IPS DF 4.7 (cell line): ENCODE results near the gene DDX1.
A peak's percentile ranks its signal among the peaks of the same experiment; 100 is the strongest.

Experiments
- DNase-seq: peaks from one replicate; pipeline ENCODE4 v3.0.0-alpha.2; 2013; ENCODE audit warnings: low spot score; ENCODE audit errors: extremely low read depth

The DDX1 gene

DNA sequence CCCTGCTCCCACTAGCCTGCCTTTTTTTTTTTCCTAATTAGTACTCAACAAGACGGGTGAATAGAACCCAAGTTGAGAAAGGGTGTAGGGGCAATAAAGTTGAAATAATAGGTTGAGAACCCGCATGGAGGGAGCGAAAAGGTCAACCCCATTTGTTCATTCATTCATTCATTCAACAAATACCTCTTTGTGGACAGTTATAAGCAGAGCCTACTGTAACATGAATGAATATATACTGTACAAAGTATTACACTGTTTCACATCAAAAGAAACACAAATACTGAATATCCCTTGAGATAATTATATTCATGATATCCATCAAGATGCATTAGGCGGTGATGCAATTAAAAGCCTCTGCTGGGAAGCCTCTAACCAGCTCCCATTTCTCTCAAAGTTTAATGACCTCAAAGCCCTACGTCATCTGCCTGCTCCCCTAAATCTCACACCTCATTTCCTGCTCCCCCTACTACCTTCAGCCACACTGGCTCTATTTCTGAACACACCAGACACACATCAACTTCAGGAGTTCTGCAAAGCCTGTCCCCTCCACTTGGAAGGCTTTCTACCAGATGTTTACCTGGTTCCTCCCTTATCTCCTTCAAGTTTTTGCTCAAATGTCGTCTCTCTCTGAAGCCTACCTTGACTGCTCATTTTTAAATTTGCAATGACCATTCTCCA lies 29.2 kb upstream of the DDX1 start:
- DNase-seq, result no peak

DNA sequence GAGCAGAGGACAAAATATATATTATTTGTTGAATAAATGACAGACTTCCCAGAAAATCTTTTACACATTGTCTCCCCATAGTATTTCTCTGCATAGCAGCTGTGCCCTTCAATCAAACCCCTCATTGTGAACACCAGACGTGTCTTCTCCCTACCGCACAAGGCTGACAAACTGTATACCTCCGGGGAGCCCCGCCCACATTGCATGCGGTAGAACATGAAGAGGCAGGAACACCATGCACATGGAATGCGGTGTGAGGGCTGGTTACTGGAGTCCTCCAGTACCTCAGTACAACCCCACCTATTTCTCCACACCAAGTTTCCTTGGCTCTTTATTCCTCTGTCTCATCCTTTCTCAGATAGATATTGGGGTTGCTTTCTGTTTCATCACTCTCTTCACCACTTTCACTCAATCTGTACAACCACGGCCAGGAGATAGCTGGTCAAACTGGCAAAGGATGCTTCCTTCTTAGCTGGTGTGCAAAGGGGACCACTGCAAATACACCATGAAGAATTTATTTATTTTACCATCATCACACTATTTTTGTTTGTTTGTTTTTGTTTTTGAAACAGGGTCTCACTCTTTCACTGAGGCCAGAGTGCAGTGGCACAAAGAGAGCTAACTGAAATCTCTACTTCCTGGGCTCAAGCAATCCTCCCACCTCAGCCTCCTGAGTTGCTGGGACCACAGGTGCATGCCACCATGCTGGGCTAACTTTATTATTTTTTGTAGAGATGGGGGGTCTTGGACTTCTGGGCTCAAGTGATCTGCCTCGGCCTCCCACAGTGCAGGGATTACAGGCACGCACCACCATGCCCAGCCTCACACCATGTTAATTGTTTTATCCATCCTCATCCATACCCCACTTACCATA lies 28.2 kb upstream of the DDX1 start:
- no peak for DNase-seq

DNA sequence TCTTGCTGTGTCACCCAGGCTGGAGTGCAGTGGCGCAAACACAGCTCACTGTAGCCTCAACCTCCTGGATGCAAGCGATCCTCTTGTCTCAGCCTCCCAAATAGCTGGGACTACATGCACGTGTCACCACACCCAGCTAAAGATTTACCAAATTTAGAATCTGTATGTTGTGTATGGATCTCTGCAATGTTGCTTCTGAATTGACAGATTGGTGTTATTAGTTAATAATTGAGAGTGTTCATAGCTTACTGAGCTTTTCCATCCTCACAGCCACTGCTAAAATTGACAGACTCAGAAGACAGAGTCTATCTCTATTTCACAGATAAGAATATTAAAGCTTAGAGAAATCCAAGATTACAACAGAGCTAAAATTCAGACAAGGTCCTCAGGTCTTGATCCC lies 26.3 kb upstream of the DDX1 start:
- no peak for DNase-seq

DNA sequence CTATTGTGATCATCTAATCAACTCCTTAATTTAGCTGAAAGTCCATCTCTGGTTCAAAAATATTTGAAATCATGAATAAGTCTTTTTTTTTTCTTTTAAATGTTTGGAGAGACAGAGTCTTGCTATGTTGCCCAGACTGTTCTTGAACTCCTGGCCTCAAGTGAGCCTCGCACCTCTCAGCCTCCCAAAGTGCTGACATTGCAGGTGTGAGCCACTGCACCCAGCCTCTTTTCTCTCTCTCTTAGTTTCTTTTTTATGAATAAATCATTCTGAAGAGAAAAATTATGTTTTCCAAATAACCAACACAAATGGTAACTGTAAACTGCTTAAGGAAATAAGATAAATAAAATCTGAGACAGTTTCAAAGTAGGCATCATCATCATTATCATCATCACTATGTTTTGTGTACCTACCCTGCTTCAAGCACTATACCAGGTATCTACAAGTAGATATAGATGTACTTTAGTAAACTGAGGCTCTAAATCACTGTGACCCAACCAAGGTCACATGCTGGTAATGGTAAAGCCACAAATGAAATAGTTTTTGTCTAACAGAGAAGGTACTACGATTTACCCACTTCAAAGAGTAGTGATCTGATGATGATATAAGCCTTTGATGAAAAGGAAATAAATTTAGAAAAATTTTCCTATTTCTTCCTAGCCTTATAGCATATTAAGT lies 25.5 kb upstream of the DDX1 start:
- no peak for DNase-seq

DNA sequence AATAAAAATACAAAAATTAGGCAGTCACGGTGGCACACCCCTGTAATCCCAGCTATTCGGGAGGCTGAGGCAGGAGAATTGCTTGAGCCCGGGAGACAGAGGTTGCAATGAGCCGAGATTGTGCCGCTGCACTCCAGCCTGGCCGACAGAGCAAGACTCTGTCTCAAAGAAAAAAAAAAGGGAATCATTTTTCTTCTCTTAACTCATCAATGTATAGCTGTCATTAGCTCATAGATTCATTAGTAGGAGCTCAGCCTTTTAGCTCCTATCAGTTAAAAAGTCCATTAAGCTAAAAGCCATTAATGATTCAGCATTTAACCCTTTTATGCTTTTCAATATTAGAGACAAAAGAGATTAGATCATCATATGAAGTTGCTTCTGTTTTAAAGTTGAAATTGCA lies 24.8 kb upstream of the DDX1 start:
- DNase-seq, result no peak

DNA sequence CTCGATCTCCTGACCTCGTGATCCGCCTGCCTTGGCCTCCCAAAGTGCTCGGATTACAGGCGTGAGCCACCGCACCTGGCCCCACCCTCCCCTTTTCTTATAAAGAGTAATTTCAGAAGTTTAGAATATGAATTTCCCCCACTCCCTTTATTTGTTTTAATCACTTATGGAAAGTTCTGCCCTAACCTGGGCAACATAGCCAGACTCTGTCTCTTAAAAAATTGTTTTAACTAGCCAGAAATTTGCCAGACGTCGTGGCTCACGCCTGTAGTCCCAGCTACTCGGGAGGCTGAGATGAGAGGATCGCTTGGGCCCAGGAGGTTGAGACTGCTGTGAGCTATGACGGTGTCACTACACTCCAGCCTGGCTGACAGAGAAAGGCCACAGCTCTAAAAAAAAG lies 22.8 kb upstream of the DDX1 start:
- no peak for DNase-seq

DNA sequence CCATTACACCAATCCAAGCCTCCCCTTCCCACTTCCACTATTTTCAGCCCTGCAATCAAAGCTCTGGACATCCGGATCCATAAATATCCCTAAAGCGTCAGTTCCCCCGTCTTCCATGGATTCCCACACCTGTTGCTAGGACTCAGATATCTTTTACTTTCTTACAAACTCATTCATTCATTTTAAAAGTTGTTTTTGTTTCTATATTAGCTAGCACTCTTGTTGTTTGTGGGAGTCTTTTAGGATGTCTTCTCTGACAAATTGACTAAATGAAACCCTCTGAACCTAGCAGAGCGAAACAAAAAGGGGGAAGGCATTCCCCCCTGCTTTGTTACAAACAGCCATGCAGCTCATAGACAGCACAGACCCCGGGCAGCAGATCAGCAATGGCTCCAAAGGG lies 21.6 kb upstream of the DDX1 start:
- DNase-seq, result no peak

DNA sequence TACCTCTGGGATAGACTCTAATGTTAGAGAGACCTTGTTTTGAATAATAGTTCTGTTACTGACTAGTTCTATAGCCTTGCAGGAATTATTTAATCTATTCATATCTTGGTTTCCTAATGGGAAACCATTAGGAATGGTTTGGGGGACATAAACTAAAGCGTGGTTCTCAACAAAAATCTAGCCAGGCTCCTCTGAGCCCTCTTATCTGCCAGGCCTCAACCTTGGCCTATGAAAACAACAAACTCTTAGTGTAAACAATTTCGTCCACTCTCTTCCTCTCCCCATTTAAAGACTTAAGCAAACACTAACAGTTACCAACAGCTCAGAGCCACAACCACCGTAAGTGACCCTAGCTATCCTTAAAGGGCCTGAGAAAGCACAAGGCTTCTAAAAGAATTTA lies 19.9 kb upstream of the DDX1 start:
- DNase-seq, result no peak

DNA sequence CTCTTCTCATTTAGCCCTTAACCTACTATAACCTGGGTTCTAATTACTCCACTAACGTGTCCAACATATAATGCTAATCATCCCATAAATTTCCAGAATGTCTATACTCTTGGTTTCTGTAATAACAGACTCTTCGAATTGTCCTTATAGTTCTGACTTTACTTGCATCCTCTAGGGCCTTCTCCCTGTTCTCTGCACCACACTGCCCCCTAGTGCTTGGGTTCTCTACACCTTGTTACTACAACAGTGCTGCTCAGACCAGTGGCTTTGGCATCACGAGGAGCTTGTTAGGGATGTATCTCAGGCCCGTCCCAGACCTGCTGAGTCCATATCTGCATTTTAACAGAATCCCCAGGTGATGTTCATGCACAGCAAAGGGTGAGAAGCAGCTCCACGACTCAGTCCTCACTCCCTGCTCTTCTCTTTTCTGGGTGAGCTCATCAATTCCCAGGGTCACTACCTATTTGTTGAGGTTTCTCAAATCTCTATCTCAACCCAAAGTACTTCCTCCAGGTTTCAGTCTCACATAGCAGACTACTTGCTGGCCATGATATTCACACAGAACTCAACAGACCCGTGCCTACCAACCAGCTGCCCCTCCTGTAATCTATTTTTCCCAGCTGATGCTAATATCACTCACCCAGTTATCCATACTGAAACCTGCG lies 14.5 kb upstream of the DDX1 start:
- DNase-seq, result peak; percentile 80

DNA sequence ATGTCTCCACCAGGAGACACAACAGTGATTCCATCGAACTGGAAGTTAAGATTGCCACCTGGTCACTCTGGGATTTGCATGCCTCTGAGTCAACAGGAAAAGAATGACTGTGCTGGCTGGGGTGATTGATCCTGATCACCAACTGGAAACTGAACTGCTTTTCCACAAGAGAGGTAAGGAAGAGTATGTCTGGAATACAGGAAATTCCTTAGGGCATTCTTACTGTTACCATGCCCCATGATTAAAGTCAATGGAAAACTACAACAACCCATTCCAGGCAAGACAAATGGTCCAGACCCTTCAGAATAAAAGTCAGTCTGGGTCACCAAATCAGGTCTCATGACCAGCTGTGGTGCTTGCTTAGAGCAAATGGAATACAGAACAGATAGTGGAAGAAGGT lies 12.0 kb upstream of the DDX1 start:
- no peak for DNase-seq

DNA sequence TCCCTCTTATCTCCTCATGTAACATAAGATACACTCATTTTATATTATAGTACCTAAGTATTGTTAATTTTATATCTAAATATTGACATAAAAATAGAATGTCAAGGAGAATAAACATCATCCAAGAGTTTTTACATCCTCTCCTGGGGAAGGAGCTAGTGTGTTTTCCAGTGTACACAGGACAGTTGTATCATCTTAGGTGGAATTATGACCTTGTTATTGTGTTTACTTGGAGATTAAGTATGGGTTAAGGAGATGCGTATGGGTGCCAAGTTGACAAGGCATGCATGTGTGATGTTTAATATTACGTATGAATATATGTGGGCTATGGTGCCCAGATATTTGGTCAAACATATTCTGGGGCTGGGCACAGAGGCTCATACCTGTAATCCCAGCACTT lies 11.2 kb upstream of the DDX1 start:
- no peak for DNase-seq

DNA sequence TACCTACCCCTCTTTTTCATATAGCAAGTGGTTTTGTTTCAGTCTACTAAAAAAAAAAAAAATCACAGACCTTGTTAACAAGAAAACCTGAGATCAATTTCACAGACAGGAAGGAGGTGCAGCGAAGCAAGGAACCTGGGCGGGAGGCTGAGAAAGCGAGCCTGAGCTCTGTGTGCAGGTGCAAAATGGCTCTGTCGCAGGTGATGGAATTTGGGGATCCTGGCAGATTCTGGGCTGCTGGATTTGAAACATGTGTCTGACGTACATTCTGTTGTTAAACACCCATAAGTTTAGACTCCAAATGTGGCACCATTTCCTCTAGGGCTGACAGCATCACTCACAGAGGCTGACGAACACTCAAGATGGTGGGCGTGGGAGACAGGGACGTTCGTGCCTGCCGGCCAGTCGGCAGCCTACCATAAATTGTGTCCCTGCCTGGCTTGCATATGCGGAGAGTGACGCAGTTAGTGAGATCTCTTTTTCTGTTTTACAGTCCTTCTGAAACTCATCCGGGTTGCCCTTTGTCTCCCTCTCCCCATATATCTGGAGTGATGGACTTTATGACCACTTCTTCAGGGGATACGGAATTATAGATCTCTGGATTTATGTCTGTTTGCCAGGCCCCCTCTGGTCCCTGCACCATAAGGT lies 8.8 kb upstream of the DDX1 start:
- DNase-seq, result no peak

DNA sequence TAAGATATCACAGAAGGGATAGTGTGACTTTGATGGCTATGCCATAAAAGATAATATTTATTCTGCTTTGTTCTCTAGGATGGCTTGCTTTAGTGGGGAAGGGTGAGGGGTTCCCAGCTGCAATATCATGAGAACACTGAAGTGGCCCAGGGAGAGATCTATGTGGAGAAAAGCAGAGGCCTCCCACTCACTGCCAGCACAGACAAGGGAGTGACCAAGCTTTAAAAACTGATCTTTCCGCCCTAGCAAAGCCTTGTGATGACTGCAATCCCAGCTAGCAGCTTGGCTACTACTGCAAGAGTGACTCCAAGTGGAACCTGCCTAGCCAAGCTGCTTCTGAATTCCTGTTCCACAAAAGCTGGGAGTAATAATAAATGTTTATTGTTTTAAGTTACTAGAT lies 7.8 kb upstream of the DDX1 start:
- no peak for DNase-seq

DNA sequence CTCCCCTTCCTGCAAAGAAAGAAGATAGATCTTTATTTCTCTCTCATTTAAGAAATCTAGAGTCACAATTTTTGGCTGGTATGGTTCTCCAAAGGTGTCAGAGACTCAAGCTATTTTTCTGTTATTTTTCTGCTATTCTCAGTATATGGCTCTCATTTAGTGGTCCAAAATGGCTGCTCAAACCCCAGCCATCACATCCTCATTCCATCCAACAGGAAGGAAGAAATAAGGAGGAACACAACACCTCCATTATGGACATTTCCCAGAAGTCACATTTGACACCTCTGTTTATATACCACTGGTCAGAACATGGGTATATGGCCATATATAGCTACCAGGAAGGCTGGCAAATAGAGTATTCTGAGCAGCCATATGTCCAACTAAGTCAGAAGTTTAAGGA lies 7.4 kb upstream of the DDX1 start:
- no peak for DNase-seq

DNA sequence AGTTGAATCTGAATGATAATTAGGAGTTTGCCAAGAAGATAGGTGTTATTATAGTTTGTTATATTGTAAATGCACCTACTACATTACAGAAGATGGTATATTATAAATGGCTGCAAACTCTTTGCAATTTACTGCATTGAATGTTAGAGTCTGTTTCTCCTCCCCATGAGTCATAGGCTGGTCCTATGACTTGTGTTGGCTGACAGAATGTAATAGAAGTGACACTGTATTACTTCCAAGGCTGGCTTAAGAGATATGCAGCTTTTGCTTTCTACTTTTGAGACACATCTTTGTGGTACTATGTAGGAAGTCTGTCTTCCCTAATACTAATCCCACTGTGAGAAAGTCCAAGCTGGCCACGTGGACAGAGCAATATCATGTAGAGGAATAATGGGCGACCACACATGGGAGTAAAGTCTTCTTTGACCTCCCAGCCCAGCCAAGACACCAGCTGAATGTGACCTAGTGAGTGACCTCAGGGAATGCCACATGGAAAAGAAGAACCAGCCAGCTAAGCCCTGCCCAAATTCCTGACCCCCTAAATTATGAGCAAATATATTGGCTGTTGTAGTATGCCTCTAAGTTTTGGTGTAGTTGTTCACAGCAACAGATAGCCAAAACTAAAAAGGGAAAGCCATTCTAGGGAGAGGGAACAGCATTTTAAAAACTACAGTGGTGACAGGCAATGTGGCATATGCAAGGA lies 6.8 kb upstream of the DDX1 start:
- no peak for DNase-seq

DNA sequence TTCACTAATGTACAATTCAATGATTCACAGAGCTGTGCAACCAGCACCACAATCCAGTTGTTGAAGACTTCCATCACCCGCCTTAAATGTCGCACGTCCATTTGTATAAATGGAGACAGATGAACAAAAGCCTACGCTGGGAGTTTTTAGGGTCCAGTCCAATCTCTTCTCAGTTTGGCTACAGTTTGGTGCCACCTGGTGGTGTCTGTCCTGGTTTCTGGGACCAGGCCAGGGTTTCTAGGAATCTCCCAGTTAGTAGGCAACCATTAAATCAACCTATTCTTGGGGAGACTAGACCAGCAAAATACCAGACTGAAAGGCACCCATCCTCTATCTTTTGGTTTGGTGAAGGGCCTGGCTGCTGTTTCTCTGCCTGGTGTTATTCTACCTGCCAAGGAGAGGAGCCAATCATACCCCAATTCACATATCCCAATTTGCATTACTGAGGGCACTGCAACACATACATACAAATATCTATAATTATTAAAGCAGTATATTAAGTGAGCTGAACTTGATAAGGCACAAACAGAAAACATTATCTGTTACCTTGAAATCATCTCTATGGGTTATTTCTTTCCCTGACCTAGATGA lies 3.2 kb upstream of the DDX1 start:
- no peak for DNase-seq

DNA sequence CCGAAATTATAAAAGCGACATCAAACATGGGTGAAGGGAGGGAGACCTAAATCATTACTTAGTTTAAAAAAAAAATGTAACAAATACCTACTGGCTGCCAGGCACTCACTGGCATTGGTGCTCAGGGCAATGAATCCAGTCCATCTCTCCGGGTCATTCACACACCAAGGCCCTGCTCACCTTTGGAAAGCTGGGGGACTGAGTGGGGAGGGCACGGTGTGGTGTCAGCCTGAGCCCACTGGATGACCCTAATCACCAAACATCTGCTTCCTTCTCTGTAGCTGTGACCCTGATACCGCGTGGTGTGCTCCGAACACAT lies 336 bp upstream of the DDX1 start:
- no peak for DNase-seq

DNA sequence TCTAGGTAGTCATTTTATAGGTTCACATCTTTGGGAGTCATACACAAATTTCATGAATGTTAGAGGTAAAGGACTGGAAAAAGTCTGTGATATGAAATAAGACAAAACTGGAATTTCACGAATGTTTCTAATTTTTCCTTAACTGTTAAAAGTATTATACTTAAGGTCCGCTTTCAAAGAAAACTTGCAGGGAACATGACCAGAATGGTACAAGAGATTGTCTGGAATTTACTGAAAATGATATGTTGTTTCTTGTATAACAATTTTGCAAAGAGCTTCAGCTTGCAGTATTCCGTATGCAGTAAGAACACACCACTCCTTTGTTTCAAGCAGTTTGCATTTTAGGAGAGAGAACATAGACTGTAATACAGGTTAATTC lies 1.6 kb downstream of the DDX1 start:
- no peak for DNase-seq

DNA sequence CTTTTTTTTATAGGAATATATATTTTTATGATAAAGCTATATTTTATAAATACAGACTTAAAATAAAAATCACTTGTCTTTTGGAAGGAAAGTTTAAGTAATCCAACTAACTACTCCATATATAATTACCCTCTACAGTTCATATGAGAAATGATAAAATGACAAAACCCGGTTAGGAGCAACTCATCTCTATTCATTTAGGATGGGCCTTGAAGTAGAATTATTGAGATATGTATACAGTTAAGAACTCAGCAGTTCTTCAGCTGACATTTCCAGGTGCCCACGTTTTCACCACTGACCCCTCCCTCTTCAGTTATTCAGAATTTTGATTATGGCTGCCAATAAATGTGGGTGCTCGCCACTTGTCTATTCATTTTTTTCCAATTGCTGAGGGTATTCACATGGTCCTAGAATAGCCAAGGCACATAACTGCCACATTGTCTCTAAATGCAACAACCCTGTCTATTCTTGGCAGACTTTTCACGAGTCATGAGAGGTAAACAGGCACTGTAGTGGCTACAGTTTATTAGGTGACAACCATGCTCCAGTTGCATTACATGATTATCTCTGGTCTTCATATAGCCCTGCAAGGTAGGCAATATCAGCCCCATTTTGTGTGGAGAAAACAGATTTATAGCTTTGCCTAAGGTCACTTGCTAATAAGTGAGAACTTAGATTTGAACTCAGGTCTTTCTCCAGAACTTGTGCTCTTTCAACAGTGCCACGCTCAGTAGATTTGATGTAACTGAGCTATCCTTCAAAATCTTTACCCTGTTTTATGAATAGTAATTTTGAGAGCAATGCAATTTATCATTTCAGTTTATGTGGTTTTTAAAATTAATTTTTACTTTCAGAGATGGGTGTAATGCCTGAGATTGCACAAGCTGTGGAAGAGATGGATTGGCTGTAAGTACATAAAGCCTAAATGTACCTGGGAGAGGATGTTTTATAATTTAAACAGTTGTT lies 2.9 kb downstream of the DDX1 start:
- DNase-seq, result no peak
